COR-L47 (cell line): Measurements from ENCODE around the gene ABCC1.

ENCODE experiments used
- DNase-seq: peaks from one replicate; lab custom pipeline; 2025; lab: John Stamatoyannopoulos, UW

ABCC1 gene

GRCh38 chr16:16021020-16021419 is 71.6 kb downstream of the ABCC1 start:
- DNase-seq, result no peak

GRCh38 chr16:16021646-16021987 is 72.2 kb downstream of the ABCC1 start:
- DNase-seq, result no peak

- DNase-seq, result no peak
Measured at GRCh38 chr16:16021988-16022682, 72.7 kb downstream of the ABCC1 start.

- DNase-seq, result no peak
Measured at GRCh38 chr16:16022683-16023064, 73.3 kb downstream of the ABCC1 start.

GRCh38 chr16:16025214-16025968 is 76.0 kb downstream of the ABCC1 start:
- no peak for DNase-seq

GRCh38 chr16:16027728-16028310 is 78.4 kb downstream of the ABCC1 start:
- DNase-seq, result no peak

- DNase-seq, result no peak
Measured at GRCh38 chr16:16028311-16028999, 79.0 kb downstream of the ABCC1 start.

- DNase-seq, result no peak
Measured at GRCh38 chr16:16029431-16030011, 80.1 kb downstream of the ABCC1 start.

- no peak for DNase-seq
Measured at GRCh38 chr16:16030449-16030848, 81.0 kb downstream of the ABCC1 start.

GRCh38 chr16:16031401-16031800 is 82.0 kb downstream of the ABCC1 start:
- DNase-seq, result no peak

GRCh38 chr16:16032271-16032979 is 83.0 kb downstream of the ABCC1 start:
- DNase-seq, result no peak

GRCh38 chr16:16033208-16033717 is 83.8 kb downstream of the ABCC1 start:
- no peak for DNase-seq

GRCh38 chr16:16036359-16036792 is 87.0 kb downstream of the ABCC1 start:
- no peak for DNase-seq

GRCh38 chr16:16037521-16037920 is 88.1 kb downstream of the ABCC1 start:
- no peak for DNase-seq

- DNase-seq, result no peak
Measured at GRCh38 chr16:16037970-16038369, 88.6 kb downstream of the ABCC1 start.

GRCh38 chr16:16038950-16039349 is 89.5 kb downstream of the ABCC1 start:
- DNase-seq, result no peak

GRCh38 chr16:16041196-16041892 is 91.9 kb downstream of the ABCC1 start:
- no peak for DNase-seq

- no peak for DNase-seq
Measured at GRCh38 chr16:16042076-16042475, 92.7 kb downstream of the ABCC1 start.

GRCh38 chr16:16045296-16045695 is 95.9 kb downstream of the ABCC1 start:
- DNase-seq, result no peak

- DNase-seq, result no peak
Measured at GRCh38 chr16:16045879-16046278, 96.5 kb downstream of the ABCC1 start.

- no peak for DNase-seq
Measured at GRCh38 chr16:16047761-16048160, 98.3 kb downstream of the ABCC1 start.
